ENCODE measurements around the gene SH3RF2. TPM values are rescaled to one million over a fixed set of nuclear protein-coding genes. Genes with fewer than 3 reads are reported as not detected.
"Not testable (repeated sequence)": the region's sequence is repeated elsewhere in the genome, so short reads cannot be mapped to it uniquely, and the experiment has no call there.

Gene SH3RF2, protein sequence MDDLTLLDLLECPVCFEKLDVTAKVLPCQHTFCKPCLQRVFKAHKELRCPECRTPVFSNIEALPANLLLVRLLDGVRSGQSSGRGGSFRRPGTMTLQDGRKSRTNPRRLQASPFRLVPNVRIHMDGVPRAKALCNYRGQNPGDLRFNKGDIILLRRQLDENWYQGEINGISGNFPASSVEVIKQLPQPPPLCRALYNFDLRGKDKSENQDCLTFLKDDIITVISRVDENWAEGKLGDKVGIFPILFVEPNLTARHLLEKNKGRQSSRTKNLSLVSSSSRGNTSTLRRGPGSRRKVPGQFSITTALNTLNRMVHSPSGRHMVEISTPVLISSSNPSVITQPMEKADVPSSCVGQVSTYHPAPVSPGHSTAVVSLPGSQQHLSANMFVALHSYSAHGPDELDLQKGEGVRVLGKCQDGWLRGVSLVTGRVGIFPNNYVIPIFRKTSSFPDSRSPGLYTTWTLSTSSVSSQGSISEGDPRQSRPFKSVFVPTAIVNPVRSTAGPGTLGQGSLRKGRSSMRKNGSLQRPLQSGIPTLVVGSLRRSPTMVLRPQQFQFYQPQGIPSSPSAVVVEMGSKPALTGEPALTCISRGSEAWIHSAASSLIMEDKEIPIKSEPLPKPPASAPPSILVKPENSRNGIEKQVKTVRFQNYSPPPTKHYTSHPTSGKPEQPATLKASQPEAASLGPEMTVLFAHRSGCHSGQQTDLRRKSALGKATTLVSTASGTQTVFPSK
- 3.0 TPM for total RNA-seq

GRCh38 chr5:145936401-145937131 lies at the start of gene SH3RF2:
Gene SH3RF2, plus strand, starts transcription at chr5:145936578. Its CDS starts 1,351 bp downstream, at chr5:145937929.
- intact Hi-C loops (cut with DNase I) = no loop called here
- peak; percentile 58 for DNase-seq (ENCODE audit: low spot score)
- ATAC-seq = peak; percentile 74

DNA sequence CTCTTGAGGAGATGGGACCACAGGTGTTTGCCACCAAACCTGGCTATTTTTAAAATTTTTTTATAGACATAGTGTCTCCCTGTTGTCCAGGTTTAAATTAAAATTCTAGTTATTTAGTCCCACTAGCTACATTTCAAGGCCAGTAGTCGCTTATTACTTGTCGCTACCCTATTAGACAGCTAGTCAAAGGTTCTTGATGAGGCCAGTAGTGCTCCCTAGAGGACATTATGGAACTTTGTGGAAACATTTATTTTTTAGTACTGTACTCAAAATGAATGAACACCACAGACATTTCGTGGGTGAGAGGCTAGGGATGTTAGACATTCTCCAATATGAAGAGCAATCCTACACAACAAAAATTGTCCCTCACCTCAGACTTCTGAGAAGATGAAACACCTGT lies 49.2 kb upstream of the SH3RF2 start:
- intact Hi-C loops (cut with DNase I) = no loop called here
- no peak for ATAC-seq
- DNase-seq (ENCODE audit: low spot score) = no peak

DNA sequence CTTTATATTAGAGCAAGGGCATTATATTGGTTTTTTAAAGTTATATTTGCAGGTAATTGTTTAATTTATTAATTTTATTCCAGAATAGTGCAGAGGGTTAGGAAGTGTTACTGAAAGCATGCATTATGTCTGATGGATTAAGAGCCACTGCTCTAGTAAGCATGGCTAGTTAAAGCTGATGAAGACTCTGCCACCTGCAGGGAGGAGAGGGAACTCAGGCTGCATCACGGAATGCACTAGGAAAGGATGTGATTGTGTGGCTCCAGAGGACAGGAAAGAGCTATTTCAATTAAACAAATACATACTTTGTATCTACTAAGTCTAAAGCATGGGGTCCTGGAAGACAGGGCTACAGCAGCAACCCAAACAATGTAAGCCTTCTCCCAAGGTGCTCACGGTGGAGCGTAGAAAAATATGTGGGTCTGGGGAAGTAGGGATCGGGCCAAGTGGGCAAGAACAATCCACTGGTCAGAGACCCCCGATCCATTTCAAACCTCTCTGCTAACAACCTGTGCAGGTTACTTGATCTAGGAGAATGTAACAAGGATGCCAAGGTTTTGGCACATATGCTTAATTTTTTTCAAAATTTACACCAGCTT lies 48.3 kb upstream of the SH3RF2 start:
- intact Hi-C loops (cut with DNase I) = no loop called here
- ATAC-seq (peak; percentile 30), DNase-seq (ENCODE audit: low spot score) (no peak)

GRCh38 chr5:145889611-145890010 lies 46.8 kb upstream of the SH3RF2 start:
- ATAC-seq = no peak
- intact Hi-C loops (cut with DNase I) = no loop called here
- DNase-seq (ENCODE audit: low spot score) = no peak

- ATAC-seq; DNase-seq (ENCODE audit: low spot score); intact Hi-C loops (cut with DNase I): not testable (repeated sequence)
These were observed 45.0 kb upstream of the SH3RF2 start for GRCh38 chr5:145891378-145891777.

DNA sequence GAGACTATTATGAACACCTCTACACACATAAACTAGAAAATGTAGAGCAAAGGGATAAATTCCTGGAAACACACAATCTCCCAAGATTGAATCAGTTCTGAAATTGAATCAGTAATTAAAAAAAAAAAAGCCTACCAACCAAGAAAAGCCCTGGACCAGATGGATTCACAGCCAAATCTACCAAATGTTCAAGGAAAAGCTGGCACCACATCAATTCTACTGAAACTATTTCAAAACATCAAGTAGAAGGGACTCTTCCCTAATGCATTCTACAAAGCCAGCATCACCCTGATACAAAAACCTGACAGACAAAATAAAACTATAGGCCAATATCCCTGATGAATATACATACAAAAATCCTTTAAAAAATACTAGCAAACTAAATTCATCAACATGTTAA lies 38.2 kb upstream of the SH3RF2 start:
- ATAC-seq (no peak), DNase-seq (ENCODE audit: low spot score) (no peak)

GRCh38 chr5:145902421-145902820 lies 34.0 kb upstream of the SH3RF2 start:
- no peak for DNase-seq (ENCODE audit: low spot score)
- ATAC-seq = no peak
- intact Hi-C loops (cut with DNase I) = no loop called here

More for the DNA sequence above, 38.2 kb upstream of the SH3RF2 start:
- intact Hi-C loops (cut with DNase I) = no loop called here

- intact Hi-C loops (cut with DNase I) = no loop called here
- ATAC-seq (no peak), DNase-seq (ENCODE audit: low spot score) (no peak)
These were observed 33.3 kb upstream of the SH3RF2 start for GRCh38 chr5:145903113-145903512.

DNA sequence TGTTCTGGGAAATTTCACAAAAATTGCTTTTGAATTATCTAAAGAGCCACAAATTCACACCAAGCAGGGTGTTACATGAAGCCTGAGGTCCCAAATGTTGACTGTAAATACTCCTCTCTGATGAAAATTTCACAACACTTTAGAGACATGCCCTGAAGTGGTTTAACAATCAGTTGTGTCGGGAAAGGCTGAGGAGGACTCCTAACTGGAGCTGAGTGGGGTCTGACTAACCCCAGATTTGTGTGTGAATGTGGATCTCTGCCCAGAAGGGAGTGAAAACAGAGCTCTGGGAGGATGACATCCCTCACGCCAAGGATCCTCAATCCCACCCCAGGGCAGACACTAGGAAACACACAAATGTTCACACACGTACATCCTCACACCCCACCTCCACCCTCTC lies 32.5 kb upstream of the SH3RF2 start:
- ATAC-seq (peak; percentile 55), DNase-seq (ENCODE audit: low spot score) (no peak)
- intact Hi-C loops (cut with DNase I) = no loop called here

DNA sequence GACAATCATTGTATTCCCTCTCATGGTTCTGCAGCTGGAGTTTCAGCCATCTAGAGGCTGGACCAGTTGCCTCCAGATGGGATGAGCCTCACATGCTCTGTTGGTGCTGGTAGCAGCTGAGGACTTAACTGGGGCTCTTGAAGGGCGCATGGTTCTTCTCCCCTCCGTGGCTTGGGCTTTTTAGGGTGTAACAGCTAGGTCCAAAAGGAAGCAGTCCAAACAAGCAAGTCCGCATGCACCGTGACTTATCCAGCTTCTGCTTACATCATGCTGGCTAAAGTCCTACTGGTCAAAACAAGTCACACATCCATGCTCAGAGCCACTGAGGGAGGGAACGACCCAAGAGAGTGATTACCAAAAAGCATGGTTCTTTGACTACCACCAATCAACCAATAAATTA lies 31.6 kb upstream of the SH3RF2 start:
- DNase-seq (ENCODE audit: low spot score) (no peak), ATAC-seq (no peak)
- intact Hi-C loops (cut with DNase I) = no loop called here

- DNase-seq (ENCODE audit: low spot score) (no peak), ATAC-seq (no peak)
- intact Hi-C loops (cut with DNase I) = no loop called here
These were observed 30.0 kb upstream of the SH3RF2 start for GRCh38 chr5:145906401-145906800.

DNA sequence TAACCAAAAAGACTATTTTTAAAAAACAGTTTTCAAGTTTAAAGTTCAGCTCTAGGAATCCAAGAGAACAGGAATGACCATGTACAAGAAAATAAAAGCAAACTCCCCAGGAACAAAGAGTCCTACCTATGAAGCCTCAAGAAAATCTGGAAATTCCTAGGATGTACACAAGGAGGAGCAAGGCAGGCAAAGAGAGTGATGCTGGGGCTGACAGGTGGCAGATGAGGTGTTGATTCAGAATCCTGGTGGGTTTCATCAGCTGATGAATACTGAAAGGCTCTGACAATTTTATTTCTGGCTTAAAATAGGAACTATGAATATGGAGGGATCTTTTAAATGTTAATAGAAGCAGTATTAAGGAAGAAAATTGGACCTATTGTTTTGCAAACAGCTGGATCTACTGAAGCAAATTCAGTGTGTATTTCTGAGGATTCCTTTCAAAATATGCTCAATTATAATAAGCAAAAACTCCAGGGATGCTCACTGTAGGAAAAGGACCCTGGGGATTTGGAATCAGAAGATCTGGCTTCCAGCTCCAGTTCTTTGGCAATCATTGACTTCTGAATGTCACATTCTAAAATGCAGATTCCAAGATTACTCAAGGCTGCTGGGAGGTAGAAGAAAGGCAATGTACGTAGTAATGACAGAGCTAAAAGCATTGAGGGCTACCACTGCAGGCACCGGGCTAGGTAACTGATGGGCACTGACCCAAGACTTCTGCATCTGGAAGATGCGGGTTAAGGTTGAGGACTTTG lies 28.0 kb upstream of the SH3RF2 start:
- ATAC-seq (no peak), DNase-seq (ENCODE audit: low spot score) (no peak)
- intact Hi-C loops (cut with DNase I) = no loop called here

GRCh38 chr5:145911164-145911563 lies 25.2 kb upstream of the SH3RF2 start:
- ATAC-seq (no peak), DNase-seq (ENCODE audit: low spot score) (no peak)
- intact Hi-C loops (cut with DNase I) = no loop called here

- intact Hi-C loops (cut with DNase I) = no loop called here
- ATAC-seq (no peak), DNase-seq (ENCODE audit: low spot score) (no peak)
These were observed 24.4 kb upstream of the SH3RF2 start for GRCh38 chr5:145912019-145912418.

- intact Hi-C loops (cut with DNase I) = no loop called here
- DNase-seq (ENCODE audit: low spot score) = no peak
- ATAC-seq = no peak
These were observed 23.8 kb upstream of the SH3RF2 start for GRCh38 chr5:145912594-145912993.

DNA sequence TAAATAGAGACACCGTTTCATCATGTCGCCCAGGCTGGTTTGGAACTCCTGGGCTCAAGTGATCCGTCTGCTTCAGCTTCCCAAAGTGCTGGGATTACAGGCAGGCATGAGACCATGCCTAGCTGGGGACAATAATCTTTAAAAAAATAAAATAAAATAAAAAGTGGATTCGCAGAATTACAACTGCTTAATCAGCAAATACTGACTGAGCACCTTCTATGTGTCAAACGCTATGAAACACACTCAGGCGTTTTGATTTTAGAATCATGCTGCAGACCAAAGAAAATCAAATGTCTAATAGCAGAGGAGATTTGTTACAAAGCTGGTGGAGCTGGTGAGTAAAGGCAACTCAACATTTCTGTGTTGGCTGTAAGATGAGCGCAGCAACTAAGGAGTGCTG lies 22.7 kb upstream of the SH3RF2 start:
- DNase-seq (ENCODE audit: low spot score) = no peak
- intact Hi-C loops (cut with DNase I) = no loop called here
- no peak for ATAC-seq

GRCh38 chr5:145915970-145916638 lies 20.3 kb upstream of the SH3RF2 start:
- intact Hi-C loops (cut with DNase I) = no loop called here

GRCh38 chr5:145917288-145917687 lies 19.1 kb upstream of the SH3RF2 start:
- ATAC-seq (no peak), DNase-seq (ENCODE audit: low spot score) (no peak)
- intact Hi-C loops (cut with DNase I) = no loop called here

More at GRCh38 chr5:145915970-145916638, 20.3 kb upstream of the SH3RF2 start:
- no peak for DNase-seq (ENCODE audit: low spot score)
- no peak for ATAC-seq

All from sciatic nerve (tissue), 2 donors.